Fibroblast of lung (primary cell): Measurements from ENCODE around the gene AGTPBP1. TPM values are rescaled to one million over a fixed set of nuclear protein-coding genes. Genes with fewer than 3 reads are reported as not detected.

Experiments
- DNase-seq, 2 donors: peaks; one replicate each; pipeline versions ENCODE4 v3.0.0 to v3.0.0-alpha.2; 2010; ENCODE audit warnings: low read depth in 2 of 2
- H2AFZ ChIP-seq: 2 replicates; pipeline ENCODE4 v1.5.1; 2012; ENCODE audit warnings: low read length, control low read depth, inconsistent platforms
- H3K27ac ChIP-seq: 2 replicates; pipeline ENCODE4 v1.5.1; 2011; ENCODE audit warnings: low read length, control low read depth; ENCODE audit not compliant: insufficient read depth
- H3K27me3 ChIP-seq: 2 replicates; pipeline ENCODE4 v1.5.1; 2011; ENCODE audit warnings: mild to moderate bottlenecking, low read length; ENCODE audit not compliant: control insufficient read depth, insufficient read depth
- H3K36me3 ChIP-seq: 2 replicates; pipeline ENCODE4 v1.5.1; 2011; ENCODE audit warnings: low read length; ENCODE audit not compliant: control insufficient read depth, insufficient read depth
- H3K4me1 ChIP-seq: 2 replicates; pipeline ENCODE4 v1.5.1; 2011; ENCODE audit warnings: low read length; ENCODE audit not compliant: control insufficient read depth, insufficient read depth; ENCODE audit errors: extremely low read depth
- H3K4me2 ChIP-seq: 2 replicates; pipeline ENCODE4 v1.5.1; 2011; ENCODE audit warnings: low read length, control low read depth; ENCODE audit not compliant: insufficient read depth; ENCODE audit errors: extremely low read depth
- H3K4me3 ChIP-seq, 4 experiments: fragments of 200-600 bp in 1 of 4; sonication (generic) in 1 of 4; replicated peaks in 1 of 4; 2 replicates each; pipeline ENCODE4 v1.5.1; 2011 to 2016; ENCODE audit warnings: low read length in 4 of 4, low read depth in 3 of 4, mild to moderate bottlenecking in 3 of 4, control low read depth in 2 of 4, inconsistent platforms in 1 of 4, mixed read lengths in 1 of 4; ENCODE audit not compliant: insufficient read depth in 1 of 4; ENCODE audit errors: control extremely low read depth in 1 of 4
- H3K79me2 ChIP-seq: 2 replicates; pipeline ENCODE4 v1.5.1; 2012; ENCODE audit warnings: mild to moderate bottlenecking, low read length, inconsistent platforms; ENCODE audit not compliant: control insufficient read depth, insufficient read depth
- H3K9ac ChIP-seq: 2 replicates; pipeline ENCODE4 v1.5.1; 2011; ENCODE audit warnings: mild to moderate bottlenecking, low read length, control low read depth; ENCODE audit not compliant: insufficient read depth
- H3K9me3 ChIP-seq: 2 replicates; pipeline ENCODE4 v1.5.1; 2012; ENCODE audit warnings: low read depth, low read length; ENCODE audit not compliant: control insufficient read depth, insufficient read depth
- H4K20me1 ChIP-seq: 2 replicates; pipeline ENCODE4 v1.5.1; 2011; ENCODE audit warnings: low read length; ENCODE audit not compliant: control insufficient read depth, insufficient read depth; ENCODE audit errors: extremely low read depth
- EZH2 ChIP-seq: IDR thresholded peaks from 2 replicates; pipeline ENCODE4 v1.5.1; 2012; ENCODE audit warnings: low read length, control low read depth, mild to moderate bottlenecking; ENCODE audit errors: missing control alignments
- polyA plus RNA-seq, 2 donors: library from polyadenylated mRNA; depleted of rRNA in 1 of 2; stranded (reverse) in 1 of 2; unstranded in 1 of 2; fragments of >200 nt; gene quantifications; 2 replicates each; pipeline ENCODE4 v1.2.1, GENCODE V29; 2011 to 2012; ENCODE audit warnings: missing spikeins in 1 of 2
- total RNA-seq: library from RNA; depleted of rRNA; stranded (reverse); fragments of >200 nt; gene quantifications from 2 replicates; pipeline ENCODE4 v1.2.1, GENCODE V29; 2014
- TF ChIP-seq, protein P1 (sequence below), 2 donors: IDR thresholded peaks in 1 of 2; conservative IDR thresholded peaks in 1 of 2; 1 replicate in 1 of 2; 2 replicates in 1 of 2; pipeline ENCODE4 v1.5.1; 2011 to 2012; ENCODE audit warnings: low read length in 2 of 2, control low read depth in 1 of 2, inconsistent platforms in 1 of 2, low read depth in 1 of 2, mild to moderate bottlenecking in 1 of 2

Gene AGTPBP1
- total and polyA plus RNA-seq, 2 donors (not counting 1 experiment from before 2014, with no cell fraction given), result 10.6 to 10.7 TPM

DNA sequence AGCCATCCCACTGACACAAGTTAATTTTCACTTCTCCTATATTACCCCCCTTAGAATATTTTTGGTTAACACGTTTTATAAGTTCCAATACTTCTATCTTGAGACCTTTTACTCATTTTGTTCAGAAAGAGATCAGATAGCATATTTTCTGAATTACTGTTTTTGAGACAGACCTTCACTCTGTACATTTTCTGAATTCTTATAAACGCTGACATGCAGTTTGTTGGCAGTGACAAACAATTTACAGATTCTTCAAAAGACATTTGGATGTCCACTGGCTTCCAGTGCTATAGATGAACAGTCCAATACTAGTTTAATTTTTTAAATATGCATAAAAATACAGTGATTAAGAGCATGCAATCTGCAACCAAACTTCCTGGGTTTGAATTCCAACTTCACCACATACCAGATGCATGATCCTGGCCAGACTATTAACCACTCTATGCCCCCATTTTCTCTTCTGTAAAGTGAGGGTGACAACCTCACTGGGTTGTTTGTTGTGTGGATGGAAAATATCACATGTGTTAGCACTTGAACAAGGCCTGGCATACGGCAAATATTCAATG, 142.1 kb downstream of the AGTPBP1 start:
- TF ChIP-seq EZH2, result no peak
- TF ChIP-seq, protein P1, sequence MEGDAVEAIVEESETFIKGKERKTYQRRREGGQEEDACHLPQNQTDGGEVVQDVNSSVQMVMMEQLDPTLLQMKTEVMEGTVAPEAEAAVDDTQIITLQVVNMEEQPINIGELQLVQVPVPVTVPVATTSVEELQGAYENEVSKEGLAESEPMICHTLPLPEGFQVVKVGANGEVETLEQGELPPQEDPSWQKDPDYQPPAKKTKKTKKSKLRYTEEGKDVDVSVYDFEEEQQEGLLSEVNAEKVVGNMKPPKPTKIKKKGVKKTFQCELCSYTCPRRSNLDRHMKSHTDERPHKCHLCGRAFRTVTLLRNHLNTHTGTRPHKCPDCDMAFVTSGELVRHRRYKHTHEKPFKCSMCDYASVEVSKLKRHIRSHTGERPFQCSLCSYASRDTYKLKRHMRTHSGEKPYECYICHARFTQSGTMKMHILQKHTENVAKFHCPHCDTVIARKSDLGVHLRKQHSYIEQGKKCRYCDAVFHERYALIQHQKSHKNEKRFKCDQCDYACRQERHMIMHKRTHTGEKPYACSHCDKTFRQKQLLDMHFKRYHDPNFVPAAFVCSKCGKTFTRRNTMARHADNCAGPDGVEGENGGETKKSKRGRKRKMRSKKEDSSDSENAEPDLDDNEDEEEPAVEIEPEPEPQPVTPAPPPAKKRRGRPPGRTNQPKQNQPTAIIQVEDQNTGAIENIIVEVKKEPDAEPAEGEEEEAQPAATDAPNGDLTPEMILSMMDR (conservative IDR thresholded peaks at IDR 0.05 in 1 of 2, IDR thresholded peaks at IDR 0.05 in 1 of 2; ENCODE audit: low read depth in 1 of 2, low read length in 2 of 2), result no peak
- Histone ChIP-seq H3K9me3 (no peaks in the 10 kb centered on the region), H4K20me1 (no peaks in the 10 kb centered on the region), H3K9ac (no peak overlapping the region), H2AFZ (no peak overlapping the region), H3K27me3 (no peaks in the 10 kb centered on the region), H3K79me2 (no peaks in the 10 kb centered on the region), H3K36me3 (no peaks in the 10 kb centered on the region), H3K4me3 (no peak overlapping the region), H3K4me2 (no peak overlapping the region), H3K27ac (no peak overlapping the region), H3K4me1 (no peaks in the 10 kb centered on the region)
- DNase-seq, result peak in 1 of 2 donors; percentile 55

DNA sequence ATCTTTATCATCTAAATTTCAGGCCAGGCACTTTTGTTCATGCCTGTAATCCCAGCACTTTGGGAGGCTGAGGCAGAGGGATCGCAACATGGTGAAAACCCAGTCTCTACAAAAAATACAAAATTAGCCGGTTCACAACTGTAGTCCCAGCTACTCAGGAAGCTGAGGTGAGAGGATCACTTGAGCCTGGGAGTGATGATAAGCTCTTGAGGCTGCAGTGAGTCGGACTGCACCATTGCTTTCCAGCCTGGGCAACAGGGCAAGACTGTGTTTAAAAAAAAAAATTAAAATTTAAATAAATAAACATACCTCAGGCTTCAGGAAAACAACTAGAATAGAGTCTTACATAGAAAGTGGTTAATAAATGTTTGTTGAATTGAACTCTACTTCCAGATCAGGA, 147.4 kb downstream of the AGTPBP1 start:
- H3K4me2 ChIP-seq, result no peak overlapping the region
- TF ChIP-seq, protein P1 (conservative IDR thresholded peaks at IDR 0.05 in 1 of 2, IDR thresholded peaks at IDR 0.05 in 1 of 2; ENCODE audit: low read depth in 1 of 2, low read length in 2 of 2), result no peak
- no peak for TF ChIP-seq EZH2

DNA sequence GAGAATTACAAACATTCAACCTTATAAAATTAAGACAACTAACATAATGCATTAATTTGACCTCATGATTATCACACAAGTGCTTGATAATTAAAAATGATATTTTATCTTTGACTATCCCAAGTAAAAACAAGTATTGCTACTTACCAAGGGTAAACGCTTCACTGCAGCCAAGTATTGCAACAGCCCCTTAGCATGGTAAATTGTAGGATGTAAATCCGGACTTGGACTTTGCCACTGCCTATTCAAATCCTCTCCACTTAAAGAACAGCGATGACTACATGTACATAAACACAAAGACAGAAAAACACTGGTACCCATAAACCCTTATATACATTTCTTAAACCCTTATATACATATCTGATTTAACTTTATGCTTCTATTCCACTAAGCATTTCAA, 155.1 kb downstream of the AGTPBP1 start:
- Histone ChIP-seq H3K27me3 (no peaks in the 10 kb centered on the region), H4K20me1 (no peaks in the 10 kb centered on the region), H3K4me2 (no peak overlapping the region), H3K36me3 (no peaks in the 10 kb centered on the region), H3K9me3 (no peaks in the 10 kb centered on the region), H3K79me2 (no peaks in the 10 kb centered on the region), H3K9ac (no peak overlapping the region), H2AFZ (no peak overlapping the region), H3K4me3 (no peak overlapping the region), H3K27ac (no peak overlapping the region), H3K4me1 (no peaks in the 10 kb centered on the region)
- TF ChIP-seq, protein P1 (conservative IDR thresholded peaks at IDR 0.05 in 1 of 2, IDR thresholded peaks at IDR 0.05 in 1 of 2; ENCODE audit: low read depth in 1 of 2, low read length in 2 of 2), result no peak
- TF ChIP-seq EZH2, result no peak
- no peak for DNase-seq

More for the DNA sequence above, 147.4 kb downstream of the AGTPBP1 start:
- Histone ChIP-seq H3K79me2 (no peaks in the 10 kb centered on the region), H3K4me3 (no peak overlapping the region), H3K36me3 (no peaks in the 10 kb centered on the region), H3K27ac (no peak overlapping the region), H4K20me1 (no peaks in the 10 kb centered on the region), H2AFZ (no peak overlapping the region), H3K4me1 (no peaks in the 10 kb centered on the region), H3K27me3 (no peaks in the 10 kb centered on the region), H3K9me3 (no peaks in the 10 kb centered on the region), H3K9ac (no peak overlapping the region)
- no peak for DNase-seq
